Vagina (tissue), 2 donors: ENCODE measurements around the gene RBKS. TPM values are rescaled to one million over a fixed set of nuclear protein-coding genes. Genes with fewer than 3 reads are reported as not detected.
"Not testable (repeated sequence)": the region's sequence is repeated elsewhere in the genome, so short reads cannot be mapped to it uniquely, and the experiment has no call there.

ENCODE experiments used
- DNase-seq, 2 donors: peaks; one replicate each; pipeline ENCODE4 v3.0.0-alpha.2; 2017; ENCODE audit errors: extremely low spot score in 2 of 2
- H3K27ac ChIP-seq: fragments of 200-600 bp; sonication (generic); one replicate; pipeline ENCODE4 v1.5.1; 2019
- H3K27me3 ChIP-seq: fragments of 200-600 bp; sonication (generic); one replicate; pipeline ENCODE4 v1.5.1; 2019
- H3K36me3 ChIP-seq, 2 donors: fragments of 200-600 bp; sonication (generic); one replicate each; pipeline ENCODE4 v1.5.1; 2017 to 2019
- H3K4me1 ChIP-seq: fragments of 200-600 bp; sonication (generic); one replicate; pipeline ENCODE4 v1.5.1; 2019
- H3K4me3 ChIP-seq, 2 donors: fragments of 200-600 bp; sonication (generic); 1 replicate in 1 of 2; 2 replicates in 1 of 2; pipeline ENCODE4 v1.5.1; 2016 to 2019
- H3K9me3 ChIP-seq: fragments of 200-600 bp; sonication (generic); one replicate; pipeline ENCODE4 v1.5.1; 2019
- CTCF ChIP-seq, 3 experiments: fragments of 450-650 bp in 2 of 3; fragments of 200-600 bp in 1 of 3; sonication (generic) in 1 of 3; IDR thresholded peaks; one replicate each; pipeline ENCODE4 v1.5.1; 2017 to 2019; ENCODE audit warnings: antibody characterized with exemption in 3 of 3, mild to moderate bottlenecking in 2 of 3, moderate library complexity in 2 of 3
- POLR2A ChIP-seq, 2 donors: fragments of 450-650 bp; IDR thresholded peaks; one replicate each; pipeline ENCODE4 v1.6.1; 2017; ENCODE audit warnings: antibody characterized with exemption in 2 of 2, mild to moderate bottlenecking in 2 of 2, moderate library complexity in 2 of 2
- POLR2AphosphoS5 ChIP-seq, 2 donors: sonication (generic); formaldehyde crosslinking; IDR thresholded peaks; one replicate each; pipeline ENCODE4 v1.9.0; 2017; ENCODE audit warnings: antibody characterized with exemption in 2 of 2, mild to moderate bottlenecking in 2 of 2, low read depth in 1 of 2; ENCODE audit not compliant: insufficient read depth in 1 of 2
- intact Hi-C: fragments of 100-400 bp; cut with DNase I; formaldehyde crosslinking; loops from one replicate; pipeline ENCODE4 v1.15.1; 2023
- total RNA-seq: library from RNA; depleted of rRNA; stranded (reverse); fragments of >200 nt; gene quantifications from one replicate; pipeline ENCODE4 v1.2.3, GENCODE V29; 2016

The RBKS gene
- total RNA-seq, 1 donor from 2014 or later: 2.2 TPM

GRCh38 chr2:27747827-27748352 is 142.3 kb downstream of the RBKS start:
- DNase-seq: no peak
- Histone ChIP-seq H3K4me1 (no peaks in the 10 kb centered on the region), H3K9me3 (no peaks in the 10 kb centered on the region), H3K27me3 (no peaks in the 10 kb centered on the region), H3K27ac (no peak overlapping the region), H3K36me3 (no peaks in the 10 kb centered on the region), H3K4me3 (no peak overlapping the region)
- intact Hi-C loops: no loop called here
- TF ChIP-seq POLR2AphosphoS5 (IDR thresholded peaks at IDR 0.05; ENCODE audit: insufficient read depth in 1 of 2, low read depth in 1 of 2) (no peak), POLR2A (IDR thresholded peaks at IDR 0.05) (no peak), CTCF (IDR thresholded peaks at IDR 0.05) (no peak)

- intact Hi-C loops: no loop called here
- TF ChIP-seq POLR2AphosphoS5 (IDR thresholded peaks at IDR 0.05; ENCODE audit: insufficient read depth in 1 of 2, low read depth in 1 of 2): no peak
- TF ChIP-seq POLR2A (IDR thresholded peaks at IDR 0.05): no peak
- no peak for TF ChIP-seq CTCF (IDR thresholded peaks at IDR 0.05)
- no peaks in the 10 kb centered on the region for H3K9me3 ChIP-seq
- no peak overlapping the region for H3K27ac ChIP-seq
- no peak overlapping the region for H3K4me3 ChIP-seq
- no peaks in the 10 kb centered on the region for H3K4me1 ChIP-seq
- no peak for DNase-seq
- H3K27me3 ChIP-seq: no peaks in the 10 kb centered on the region
- no peaks in the 10 kb centered on the region for H3K36me3 ChIP-seq
Measured at GRCh38 chr2:27746325-27746724, 143.9 kb downstream of the RBKS start.

- H3K9me3 ChIP-seq, H3K4me1 ChIP-seq, H3K27me3 ChIP-seq, DNase-seq, intact Hi-C loops, H3K27ac ChIP-seq, H3K4me3 ChIP-seq, H3K36me3 ChIP-seq: not testable (repeated sequence)
Measured at GRCh38 chr2:27745494-27745893, 144.7 kb downstream of the RBKS start.

- H3K4me3 ChIP-seq: no peak overlapping the region
- no peaks in the 10 kb centered on the region for H3K9me3 ChIP-seq
- no peaks in the 10 kb centered on the region for H3K36me3 ChIP-seq
- no peak for TF ChIP-seq CTCF (IDR thresholded peaks at IDR 0.05)
- TF ChIP-seq POLR2A (IDR thresholded peaks at IDR 0.05): no peak
- intact Hi-C loops: no loop called here
- H3K27me3 ChIP-seq: no peaks in the 10 kb centered on the region
- H3K4me1 ChIP-seq: no peaks in the 10 kb centered on the region
- no peak for DNase-seq
- no peak overlapping the region for H3K27ac ChIP-seq
Measured at GRCh38 chr2:27742571-27742970, 147.6 kb downstream of the RBKS start.

GRCh38 chr2:27741673-27742072 is 148.5 kb downstream of the RBKS start:
- H3K4me3 ChIP-seq: no peak overlapping the region
- no peaks in the 10 kb centered on the region for H3K9me3 ChIP-seq
- H3K4me1 ChIP-seq: peaks cover under 1% of the 10 kb centered on the region
- no peak overlapping the region for H3K27ac ChIP-seq
- TF ChIP-seq POLR2A (IDR thresholded peaks at IDR 0.05): no peak
- no peak for TF ChIP-seq POLR2AphosphoS5 (IDR thresholded peaks at IDR 0.05; ENCODE audit: insufficient read depth in 1 of 2, low read depth in 1 of 2)
- no peak for TF ChIP-seq CTCF (IDR thresholded peaks at IDR 0.05)
- intact Hi-C loops: no loop called here
- no peak for DNase-seq
- no peaks in the 10 kb centered on the region for H3K27me3 ChIP-seq
- no peaks in the 10 kb centered on the region for H3K36me3 ChIP-seq

- Histone ChIP-seq H3K4me3 (no peak overlapping the region), H3K9me3 (no peaks in the 10 kb centered on the region), H3K36me3 (no peaks in the 10 kb centered on the region), H3K27me3 (no peaks in the 10 kb centered on the region), H3K4me1 (peaks cover 22% of the 10 kb centered on the region), H3K27ac (no peak overlapping the region)
- intact Hi-C loops: no loop called here
- no peak for DNase-seq
- no peak for TF ChIP-seq CTCF (IDR thresholded peaks at IDR 0.05)
Measured at GRCh38 chr2:27739058-27739373, 151.2 kb downstream of the RBKS start.
